Measurements from ENCODE around the gene GFM2.
"Not testable (repeated sequence)": the region's sequence is repeated elsewhere in the genome, so short reads cannot be mapped to it uniquely, and the experiment has no call there.

Gene GFM2

DNA sequence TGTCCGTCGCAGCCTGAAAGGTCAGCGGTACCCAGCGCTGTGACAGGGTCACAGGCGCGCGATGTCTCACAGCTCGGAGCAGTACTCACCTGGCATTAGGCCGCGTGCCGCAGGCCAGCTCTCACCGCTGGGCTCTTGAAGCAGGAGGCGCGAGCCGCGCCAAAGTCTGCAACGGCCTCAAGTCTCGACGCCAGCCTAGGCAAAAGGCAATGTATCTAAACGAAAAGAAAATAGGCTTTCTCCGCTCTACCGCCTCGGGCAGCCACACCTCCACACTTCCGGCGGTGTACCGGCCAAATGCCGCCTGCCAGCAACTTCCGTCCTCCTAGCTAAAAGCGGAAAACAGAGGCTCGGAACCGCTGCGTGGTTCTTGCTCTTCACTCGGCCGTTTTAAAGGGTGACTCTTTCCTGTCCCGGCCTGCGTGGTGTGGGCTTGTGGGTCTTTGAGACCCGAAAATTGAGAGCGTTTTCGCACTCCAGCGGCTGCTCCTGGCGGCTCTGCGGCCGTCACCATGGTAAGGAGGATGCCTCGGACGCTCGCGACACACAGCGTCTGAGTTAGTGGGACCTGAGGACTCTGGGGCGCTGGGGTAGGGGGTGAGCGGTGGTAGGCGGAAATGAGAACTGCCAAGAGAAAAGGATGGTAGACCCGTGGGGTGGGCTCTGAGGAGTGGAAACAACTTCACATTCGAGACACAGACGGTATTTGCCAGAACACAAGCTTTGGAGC, at the start of gene GFM2, which contains the start of gene NSA2:
Gene GFM2, minus strand, starts transcription at position 269 of the 730 bp plus-strand sequence. CDS start 3,375 bp downstream, outside the sequence.
Gene NSA2, plus strand, starts transcription at position 401 of the 730 bp plus-strand sequence. Its CDS starts 112 bp downstream, at position 513.
- peak; percentile 43 to 98 (median 92) for DNase-seq

DNA sequence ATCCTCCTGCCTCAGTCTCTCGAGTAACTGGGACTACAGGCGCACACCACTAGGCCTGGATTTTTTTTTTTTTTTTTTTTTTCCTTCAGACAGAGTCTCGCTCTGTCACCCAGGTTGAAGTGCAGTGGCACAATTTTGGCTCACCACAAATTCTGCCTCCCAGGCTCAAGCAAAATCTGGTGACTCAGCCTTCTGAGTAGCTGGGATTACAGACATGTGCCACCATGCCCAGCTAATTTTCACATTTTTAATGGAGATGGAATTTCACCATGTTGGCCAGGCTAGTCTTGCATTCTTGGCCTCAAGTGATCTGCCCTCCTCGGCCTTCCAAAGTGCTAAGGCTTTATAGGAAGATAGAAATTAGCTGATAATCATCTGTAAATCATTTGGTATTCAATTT, 44.0 kb upstream of the GFM2 start:
- no peak for DNase-seq

GRCh38 chr5:74801941-74802340, 35.0 kb upstream of the GFM2 start:
- no peak for DNase-seq

DNA sequence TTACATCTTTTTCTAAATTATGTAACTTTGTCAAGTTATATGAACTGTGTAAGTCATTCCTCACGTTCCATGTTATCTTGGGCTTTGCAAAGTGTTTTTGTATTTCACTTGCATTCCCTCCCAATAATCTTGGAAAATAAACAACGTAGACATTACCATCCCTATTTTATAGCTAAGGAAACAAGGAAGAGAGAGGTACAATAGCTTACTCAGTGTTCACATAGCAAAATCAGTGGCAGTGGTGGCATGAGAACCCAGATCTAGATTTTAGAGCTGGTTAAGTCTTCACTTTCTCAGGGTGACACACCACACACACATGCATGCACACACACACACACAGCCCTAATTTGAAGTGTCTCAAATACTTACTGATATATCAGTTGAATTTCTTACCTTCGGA, 34.3 kb upstream of the GFM2 start:
- no peak for DNase-seq

DNA sequence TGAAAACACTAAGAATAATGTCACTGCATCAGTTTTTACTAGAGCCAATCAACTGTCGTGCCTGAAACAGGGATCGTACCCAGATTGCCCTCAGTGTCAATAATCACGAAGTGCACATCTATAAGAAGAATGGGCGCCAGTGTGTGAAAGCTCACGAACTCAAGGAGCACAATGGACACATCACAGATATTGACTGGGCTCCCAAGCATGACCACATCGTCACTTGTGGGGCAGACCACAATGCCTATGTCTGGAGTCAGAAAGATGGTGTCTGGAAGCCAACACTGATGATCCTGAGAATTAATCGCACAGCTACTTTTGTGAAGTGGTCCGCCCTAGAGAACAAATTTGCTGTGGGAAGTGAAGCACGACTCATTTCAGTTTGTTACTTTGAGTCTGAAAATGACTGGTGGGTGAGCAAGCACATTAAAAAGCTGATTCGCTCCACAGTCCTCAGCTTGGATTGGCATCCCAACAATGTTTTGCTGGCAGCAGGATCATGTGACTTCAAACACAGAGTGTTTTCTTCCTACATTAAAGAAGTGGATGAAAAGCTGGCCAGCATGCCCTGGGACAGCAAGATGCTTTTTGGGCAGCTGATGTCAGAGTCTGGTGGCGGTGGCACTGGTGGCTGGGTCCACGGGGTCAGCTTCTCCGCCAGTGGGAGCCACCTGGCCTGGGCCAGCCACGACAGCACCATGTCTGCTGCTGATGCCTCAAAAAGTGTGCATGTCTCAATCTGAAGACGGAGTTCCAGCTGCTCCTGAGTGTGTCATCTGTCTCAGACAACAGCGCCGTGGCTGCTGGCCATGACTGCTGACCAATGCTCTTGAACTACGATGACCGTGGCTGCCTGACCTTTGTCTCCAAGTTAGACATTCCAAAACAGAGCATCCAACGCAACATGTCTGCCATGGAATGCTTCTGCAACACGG, 32.3 kb upstream of the GFM2 start:
- DNase-seq = peak in 48 of 56 donors; percentile 11 to 80 (median 40)

GRCh38 chr5:74791669-74792068, 24.8 kb upstream of the GFM2 start:
- not testable (repeated sequence) for DNase-seq

GRCh38 chr5:74787424-74787823, 20.5 kb upstream of the GFM2 start:
- no peak for DNase-seq

DNA sequence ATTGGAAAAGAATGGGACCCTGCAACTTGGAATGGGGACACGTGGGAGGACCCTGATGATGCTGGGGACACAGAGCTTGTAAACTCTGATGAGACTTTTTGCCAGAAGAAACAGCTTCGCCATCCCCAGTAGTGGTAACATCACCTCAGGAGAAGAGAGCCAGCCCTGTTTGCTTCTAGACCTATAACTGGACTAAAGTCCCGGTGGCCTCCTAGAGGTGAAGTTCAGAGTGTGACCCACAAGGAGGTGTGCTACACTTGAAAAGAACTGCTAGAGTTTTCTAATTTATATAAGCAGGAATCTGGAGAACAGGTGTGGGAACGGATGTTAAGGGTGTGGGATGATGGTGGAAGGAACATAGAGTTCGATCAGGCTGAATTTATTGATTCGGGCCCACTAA, 19.9 kb upstream of the GFM2 start:
- DNase-seq = no peak

DNA sequence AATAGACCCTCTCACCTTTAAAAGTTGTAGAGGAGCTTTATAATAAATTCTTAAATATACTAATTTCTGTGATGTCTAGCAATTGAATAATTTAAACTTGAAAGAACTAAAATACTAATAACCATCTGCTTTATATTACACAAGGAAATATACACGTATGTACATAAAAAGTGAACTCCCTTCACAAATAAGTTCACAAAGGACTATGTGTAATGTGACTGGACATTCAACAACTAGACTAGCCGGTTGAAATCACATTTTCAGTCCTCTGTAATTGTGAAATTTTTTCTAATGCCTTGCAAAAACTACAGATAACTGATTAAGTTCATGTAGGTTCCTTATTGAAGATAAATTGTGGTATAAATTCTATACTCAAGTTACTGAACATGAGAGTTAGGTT, 11.7 kb upstream of the GFM2 start:
- DNase-seq = no peak

DNA sequence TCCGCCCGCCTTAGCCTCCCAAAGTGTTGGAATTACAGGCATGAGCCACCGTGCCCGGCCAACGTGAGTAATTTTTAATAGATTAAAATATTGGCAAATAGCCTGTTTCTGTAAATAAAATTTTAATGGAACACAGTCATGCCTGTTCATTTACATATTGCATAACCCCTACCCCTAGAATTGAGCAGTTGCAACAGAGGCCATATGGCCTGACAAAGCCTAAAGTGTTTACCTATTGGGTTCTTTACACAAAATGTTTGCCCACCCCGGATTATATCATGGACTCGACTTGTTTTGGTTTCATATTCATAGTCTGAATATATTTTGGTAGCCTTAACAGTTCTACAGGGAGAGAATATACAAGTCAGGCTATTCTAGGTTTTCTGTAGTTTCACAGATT, 5.4 kb upstream of the GFM2 start:
- DNase-seq = no peak

GRCh38 chr5:74767579-74767913, 629 bp upstream of the GFM2 start:
- DNase-seq = peak in 8 of 56 donors; percentile 9 to 60 (median 52)

DNA sequence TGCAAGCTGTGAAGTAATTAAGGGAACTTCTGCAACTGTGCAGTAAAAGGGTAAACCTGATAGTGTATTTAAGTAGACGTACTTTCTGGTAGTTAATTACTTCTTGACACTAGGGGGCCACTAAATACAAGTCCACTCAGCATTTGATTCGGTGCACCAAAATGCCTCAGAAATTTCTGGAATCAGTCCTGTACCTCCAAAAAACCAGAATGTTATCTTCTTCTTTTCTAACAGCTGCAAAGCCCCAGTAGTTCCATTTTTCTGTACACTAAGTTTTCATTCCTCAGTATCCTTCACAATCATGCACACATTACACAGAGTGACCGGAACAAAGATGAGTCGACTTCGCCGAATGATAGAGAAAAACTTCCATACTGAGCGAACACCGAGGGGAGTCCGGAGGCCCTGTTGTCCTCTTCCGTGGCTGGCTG, 484 bp downstream of the GFM2 start:
- DNase-seq = peak in 1 of 56 donors; percentile 30

GRCh38 chr5:74765929-74766328, 988 bp downstream of the GFM2 start:
- DNase-seq = no peak

DNA sequence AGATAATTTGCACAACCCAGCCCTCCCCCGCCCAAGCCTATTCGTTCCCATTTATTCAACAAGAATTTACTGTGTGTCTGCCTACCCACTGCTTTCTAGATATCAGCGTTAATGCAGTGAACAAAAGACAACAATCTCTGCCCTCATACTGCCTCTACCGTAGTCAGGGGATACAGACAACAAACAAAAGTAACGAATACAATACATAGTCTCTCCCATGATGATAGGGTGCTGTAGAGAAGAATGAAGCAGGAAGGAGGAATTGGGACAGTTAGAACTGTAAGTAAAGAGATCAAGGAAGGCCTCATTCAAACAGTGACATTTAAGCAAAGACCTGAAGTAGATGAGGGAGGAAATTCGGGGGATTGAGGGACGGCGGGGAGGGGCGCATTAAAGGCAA, 1.7 kb downstream of the GFM2 start:
- DNase-seq = no peak

- DNase-seq = no peak
These were observed 3.4 kb downstream of the GFM2 start for GRCh38 chr5:74763504-74763903.

- no peak for DNase-seq
These were observed 4.3 kb downstream of the GFM2 start for GRCh38 chr5:74762599-74762998.

DNA sequence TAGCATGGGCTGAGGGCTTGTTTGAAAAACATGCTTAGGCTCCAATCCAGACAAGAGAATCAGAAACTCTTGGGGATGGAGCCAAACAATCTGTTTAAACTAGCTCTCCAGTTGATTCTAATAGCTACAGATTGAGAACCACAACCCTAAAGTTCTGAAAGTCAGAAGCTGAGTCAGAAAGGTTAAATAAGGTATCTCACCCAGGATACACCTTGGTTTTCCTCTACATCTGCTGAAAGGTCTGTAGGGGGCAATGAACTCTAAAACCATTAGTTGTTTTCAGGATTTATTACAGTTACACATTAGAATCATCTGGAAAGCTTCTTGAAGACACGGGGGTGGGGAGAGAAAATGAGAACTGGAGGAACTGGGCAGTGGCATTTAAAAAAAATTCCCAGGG, 5.7 kb downstream of the GFM2 start:
- DNase-seq = no peak

GRCh38 chr5:74748742-74749141, 18.2 kb downstream of the GFM2 start:
- not testable (repeated sequence) for DNase-seq

- no peak for DNase-seq
These were observed 28.5 kb downstream of the GFM2 start for GRCh38 chr5:74738406-74738805.

DNA sequence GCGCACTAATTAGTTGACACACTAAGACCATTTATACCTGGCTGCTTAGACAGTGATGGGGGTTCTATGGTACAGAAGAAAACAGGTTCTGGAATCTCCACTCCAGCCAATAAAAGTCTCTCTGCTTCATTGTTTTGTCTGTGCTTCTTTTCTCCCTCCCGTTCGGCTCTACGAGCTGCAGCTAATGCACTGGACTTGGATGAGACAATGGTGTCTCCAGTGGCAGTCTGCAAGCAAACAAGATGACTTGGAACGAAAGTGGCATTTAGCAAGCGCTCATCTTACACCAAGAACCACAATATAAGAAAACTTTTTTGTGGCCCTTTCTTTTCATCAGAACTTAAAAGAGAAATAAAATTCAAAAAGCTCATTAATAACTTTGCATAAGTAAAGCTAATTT, 30.2 kb downstream of the GFM2 start:
- DNase-seq = peak in 20 of 56 donors; percentile 0 to 44 (median 2)

DNA sequence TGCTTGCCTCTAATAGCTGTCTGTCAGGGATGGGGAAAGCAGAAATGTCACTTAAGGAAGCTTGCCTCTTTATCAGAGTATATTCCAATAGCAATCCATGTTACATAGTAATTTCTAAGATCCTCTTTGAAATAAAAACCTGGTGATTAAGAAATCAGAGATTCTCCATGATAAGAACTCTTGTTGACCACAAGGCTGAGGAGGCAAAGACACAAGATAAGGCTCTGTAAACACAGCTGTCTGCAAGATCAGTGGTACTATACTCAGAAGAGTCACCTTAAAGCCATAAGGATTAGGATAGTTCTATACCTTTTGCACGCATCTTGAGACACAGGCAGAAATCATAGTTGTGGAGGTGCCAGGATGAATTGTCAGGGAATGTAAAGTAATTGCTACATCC, 41.6 kb downstream of the GFM2 start:
- no peak for DNase-seq

DNA sequence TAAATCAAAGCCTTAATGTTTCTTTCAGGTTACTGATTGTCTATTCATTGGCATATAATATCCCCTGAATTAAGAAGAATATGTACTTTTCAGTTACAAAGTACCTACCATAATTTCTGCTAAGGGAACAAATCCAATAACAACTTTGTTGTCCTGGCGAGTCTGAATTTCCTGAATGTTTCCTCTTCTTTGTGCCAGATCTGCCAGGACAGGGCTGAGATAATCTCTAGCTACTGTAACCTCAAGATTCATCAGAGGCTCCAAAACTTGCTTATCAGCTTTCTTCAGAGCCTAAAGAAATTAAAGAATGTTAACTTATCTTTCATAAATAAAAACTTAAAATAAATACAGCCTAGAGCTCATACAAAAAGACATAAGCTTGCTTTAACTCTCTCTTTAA, 44.6 kb downstream of the GFM2 start:
- DNase-seq = no peak
